Smooth muscle cell (in vitro differentiated cells): Measurements from ENCODE around the gene PATJ. TPM values are rescaled to one million over a fixed set of nuclear protein-coding genes. Genes with fewer than 3 reads are reported as not detected.
"Not testable (repeated sequence)": the region's sequence is repeated elsewhere in the genome, so short reads cannot be mapped to it uniquely, and the experiment has no call there.

Experiments used
- DNase-seq: peaks from one replicate; lab custom pipeline; 2025; ENCODE audit not compliant: unreplicated experiment; lab: John Stamatoyannopoulos, UW
- H2AFZ ChIP-seq: fragments of 200-600 bp; sonication (generic); 2 replicates; pipeline ENCODE4 v1.6.0; 2016; ENCODE audit warnings: antibody characterized with exemption, low read depth, mild to moderate bottlenecking
- H3F3A ChIP-seq: fragments of 200-600 bp; sonication (generic); 2 replicates; pipeline ENCODE4 v1.6.0; 2017; ENCODE audit warnings: antibody characterized with exemption, low read depth
- H3K27ac ChIP-seq: fragments of 200-600 bp; sonication (generic); 2 replicates; pipeline ENCODE4 v1.5.1; 2016; ENCODE audit warnings: low read depth, mild to moderate bottlenecking
- H3K27me3 ChIP-seq: fragments of 200-600 bp; sonication (generic); 2 replicates; pipeline ENCODE4 v1.6.1; 2016; ENCODE audit warnings: low read depth, mild to moderate bottlenecking
- H3K36me3 ChIP-seq: fragments of 200-600 bp; sonication (generic); 2 replicates; pipeline ENCODE4 v1.5.1; 2016; ENCODE audit warnings: low read depth
- H3K4me1 ChIP-seq: fragments of 200-600 bp; sonication (generic); 2 replicates; pipeline ENCODE4 v1.5.1; 2016; ENCODE audit warnings: low read depth
- H3K4me2 ChIP-seq: fragments of 200-600 bp; sonication (generic); 2 replicates; pipeline ENCODE4 v1.6.0; 2016; ENCODE audit warnings: mild to moderate bottlenecking
- H3K4me3 ChIP-seq: fragments of 200-600 bp; sonication (generic); 2 replicates; pipeline ENCODE4 v1.5.1; 2016; ENCODE audit warnings: mild to moderate bottlenecking
- H3K79me2 ChIP-seq: fragments of 200-600 bp; sonication (generic); 2 replicates; pipeline ENCODE4 v1.6.0; 2016; ENCODE audit warnings: low read depth, mild to moderate bottlenecking
- H3K9ac ChIP-seq: fragments of 200-600 bp; sonication (generic); 2 replicates; pipeline ENCODE4 v1.6.0; 2016; ENCODE audit warnings: low read depth
- H3K9me3 ChIP-seq: fragments of 200-600 bp; sonication (generic); replicated peaks from 2 replicates; pipeline ENCODE4 v1.5.1; 2016; ENCODE audit warnings: low read depth
- H4K20me1 ChIP-seq: fragments of 200-600 bp; sonication (generic); 2 replicates; pipeline ENCODE4 v1.6.0; 2016; ENCODE audit warnings: low read depth
- whole genome bisulfite sequencing: methylation state at CpG from one replicate; pipeline ENCODE4 v1.1.7; 2016; ENCODE audit warnings: low lambda C conversion rate; 5-methylcytosine and 5-hydroxymethylcytosine counted together
- polyA plus RNA-seq: library from polyadenylated mRNA; unstranded; fragments of >200 nt; fragmentation: Nextera tagmentation; extraction: Ambion mirVana; gene quantifications from 2 replicates; pipeline ENCODE4 v1.2.1, GENCODE V29; 2016
- total RNA-seq: library from RNA; depleted of rRNA; stranded (reverse); fragments of >200 nt; gene quantifications from 2 replicates; pipeline ENCODE4 v1.2.3, GENCODE V29; 2014
- TF ChIP-seq, protein P1 (sequence below): fragments of 200-600 bp; sonication (generic); IDR thresholded peaks from 2 replicates; pipeline ENCODE4 v1.5.1; 2017; ENCODE audit warnings: borderline replicate concordance, mild to moderate bottlenecking, antibody characterized with exemption; ENCODE audit not compliant: insufficient read depth, poor library complexity, severe bottlenecking

Gene PATJ
- total and polyA plus RNA-seq, 2 experiments from 2014 or later: 3.5 to 12.3 TPM

GRCh38 chr1:61935516-61935915 is 193.2 kb downstream of the PATJ start:
- no peaks in the 10 kb centered on the region for H4K20me1 ChIP-seq
- WGBS: 96% methylated on average over 3 of the region's 3 CpGs
- no peak overlapping the region for H2AFZ ChIP-seq
- no peaks in the 10 kb centered on the region for H3K79me2 ChIP-seq
- H3K27ac ChIP-seq: no peak overlapping the region
- no peak for DNase-seq
- TF ChIP-seq, protein P1, sequence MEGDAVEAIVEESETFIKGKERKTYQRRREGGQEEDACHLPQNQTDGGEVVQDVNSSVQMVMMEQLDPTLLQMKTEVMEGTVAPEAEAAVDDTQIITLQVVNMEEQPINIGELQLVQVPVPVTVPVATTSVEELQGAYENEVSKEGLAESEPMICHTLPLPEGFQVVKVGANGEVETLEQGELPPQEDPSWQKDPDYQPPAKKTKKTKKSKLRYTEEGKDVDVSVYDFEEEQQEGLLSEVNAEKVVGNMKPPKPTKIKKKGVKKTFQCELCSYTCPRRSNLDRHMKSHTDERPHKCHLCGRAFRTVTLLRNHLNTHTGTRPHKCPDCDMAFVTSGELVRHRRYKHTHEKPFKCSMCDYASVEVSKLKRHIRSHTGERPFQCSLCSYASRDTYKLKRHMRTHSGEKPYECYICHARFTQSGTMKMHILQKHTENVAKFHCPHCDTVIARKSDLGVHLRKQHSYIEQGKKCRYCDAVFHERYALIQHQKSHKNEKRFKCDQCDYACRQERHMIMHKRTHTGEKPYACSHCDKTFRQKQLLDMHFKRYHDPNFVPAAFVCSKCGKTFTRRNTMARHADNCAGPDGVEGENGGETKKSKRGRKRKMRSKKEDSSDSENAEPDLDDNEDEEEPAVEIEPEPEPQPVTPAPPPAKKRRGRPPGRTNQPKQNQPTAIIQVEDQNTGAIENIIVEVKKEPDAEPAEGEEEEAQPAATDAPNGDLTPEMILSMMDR: no peak
- H3F3A ChIP-seq: no peaks in the 10 kb centered on the region
- no peaks in the 10 kb centered on the region for H3K27me3 ChIP-seq
- H3K4me1 ChIP-seq: no peaks in the 10 kb centered on the region
- no peak overlapping the region for H3K9ac ChIP-seq
- no peaks in the 10 kb centered on the region for H3K9me3 ChIP-seq
- no peaks in the 10 kb centered on the region for H3K36me3 ChIP-seq
- H3K4me3 ChIP-seq: no peak overlapping the region
- H3K4me2 ChIP-seq: no peak overlapping the region

- Histone ChIP-seq H3K9me3 (no peaks in the 10 kb centered on the region), H3K27ac (no peak overlapping the region), H3K4me3 (no peak overlapping the region), H3K4me2 (no peak overlapping the region), H3K27me3 (no peaks in the 10 kb centered on the region), H3K79me2 (no peaks in the 10 kb centered on the region), H2AFZ (no peak overlapping the region), H3K9ac (no peak overlapping the region), H4K20me1 (no peaks in the 10 kb centered on the region), H3K36me3 (no peaks in the 10 kb centered on the region), H3F3A (no peaks in the 10 kb centered on the region), H3K4me1 (no peaks in the 10 kb centered on the region)
- TF ChIP-seq, protein P1: no peak
- 68% methylated on average over 5 of the region's 5 CpGs for WGBS
- DNase-seq: no peak
These were observed 194.6 kb downstream of the PATJ start for GRCh38 chr1:61936839-61937238.

- Histone ChIP-seq H4K20me1 (no peaks in the 10 kb centered on the region), H3K36me3 (no peaks in the 10 kb centered on the region), H3K9me3 (no peaks in the 10 kb centered on the region), H3K4me2 (no peak overlapping the region), H3K79me2 (no peaks in the 10 kb centered on the region), H3F3A (no peaks in the 10 kb centered on the region), H2AFZ (no peak overlapping the region), H3K27me3 (no peaks in the 10 kb centered on the region), H3K27ac (no peak overlapping the region), H3K9ac (no peak overlapping the region), H3K4me1 (no peaks in the 10 kb centered on the region), H3K4me3 (no peak overlapping the region)
- no peak for DNase-seq
- TF ChIP-seq, protein P1: no peak
These were observed 199.5 kb downstream of the PATJ start for GRCh38 chr1:61941794-61942193.

- Histone ChIP-seq H3K4me2 (no peak overlapping the region), H3K27me3 (no peaks in the 10 kb centered on the region), H3K27ac (no peak overlapping the region), H3K79me2 (no peaks in the 10 kb centered on the region), H3K4me1 (no peaks in the 10 kb centered on the region), H2AFZ (no peak overlapping the region), H3K9me3 (no peaks in the 10 kb centered on the region), H3F3A (no peaks in the 10 kb centered on the region), H3K4me3 (no peak overlapping the region), H3K36me3 (no peaks in the 10 kb centered on the region), H4K20me1 (no peaks in the 10 kb centered on the region), H3K9ac (no peak overlapping the region)
- TF ChIP-seq, protein P1: no peak
- WGBS: over 99% methylated on average over 5 of the region's 5 CpGs
- no peak for DNase-seq
These were observed 200.6 kb downstream of the PATJ start for GRCh38 chr1:61942856-61943255.

DNA sequence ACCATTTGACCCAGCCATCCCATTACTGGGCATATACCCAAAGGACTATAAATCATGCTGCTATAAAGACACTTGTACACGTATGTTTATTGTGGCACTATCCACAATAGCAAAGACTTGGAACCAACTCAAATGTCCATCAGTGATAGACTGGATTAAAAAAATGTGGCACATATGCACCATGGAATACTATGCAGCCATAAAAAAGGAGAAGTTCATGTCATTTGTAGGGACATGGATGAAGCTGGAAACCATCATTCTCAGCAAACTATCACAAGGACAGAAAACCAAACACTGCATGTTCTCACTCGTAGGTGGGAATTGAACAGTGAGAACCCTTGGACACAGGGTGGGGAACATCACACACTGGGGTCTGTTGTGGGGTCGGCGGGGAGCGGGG is 206.4 kb downstream of the PATJ start:
- H2AFZ ChIP-seq, H3K27me3 ChIP-seq, H3K9ac ChIP-seq, H3K27ac ChIP-seq, H3K4me2 ChIP-seq, H3K36me3 ChIP-seq, H3K4me1 ChIP-seq, H4K20me1 ChIP-seq, H3K9me3 ChIP-seq, H3K4me3 ChIP-seq, H3F3A ChIP-seq, H3K79me2 ChIP-seq, DNase-seq: not testable (repeated sequence)
- 70% methylated on average over 5 of the region's 5 CpGs for WGBS
